RWPE1 (cell line): ENCODE measurements around the gene FADS6.

ENCODE experiments used
- CTCF ChIA-PET: fragments of 350-600 bp; sonication (Branson Sonifier 250); formaldehyde crosslinking; extraction: SDS; loops from one replicate; lab custom pipeline; 2021; lab: Yijun Ruan, JAX
- POLR2A ChIA-PET: fragments of 400-600 bp; formaldehyde crosslinking; extraction: SDS; loops from one replicate; lab custom pipeline; 2020; ENCODE audit warnings: antibody characterized with exemption; ENCODE audit not compliant: low non-redundant PET; lab: Yijun Ruan, JAX
- DNase-seq: peaks from one replicate; pipeline ENCODE4 v3.0.0; 2012; ENCODE audit warnings: low spot score
- H3K27ac ChIP-seq: fragments of 450-650 bp; 2 replicates; pipeline ENCODE4 v1.5.1; 2017
- TF ChIP-seq, protein P1 (sequence below): fragments of 450-650 bp; conservative IDR thresholded peaks from 2 replicates; pipeline ENCODE4 v1.5.1; 2017; ENCODE audit warnings: low read depth, mild to moderate bottlenecking

FADS6 gene

DNA sequence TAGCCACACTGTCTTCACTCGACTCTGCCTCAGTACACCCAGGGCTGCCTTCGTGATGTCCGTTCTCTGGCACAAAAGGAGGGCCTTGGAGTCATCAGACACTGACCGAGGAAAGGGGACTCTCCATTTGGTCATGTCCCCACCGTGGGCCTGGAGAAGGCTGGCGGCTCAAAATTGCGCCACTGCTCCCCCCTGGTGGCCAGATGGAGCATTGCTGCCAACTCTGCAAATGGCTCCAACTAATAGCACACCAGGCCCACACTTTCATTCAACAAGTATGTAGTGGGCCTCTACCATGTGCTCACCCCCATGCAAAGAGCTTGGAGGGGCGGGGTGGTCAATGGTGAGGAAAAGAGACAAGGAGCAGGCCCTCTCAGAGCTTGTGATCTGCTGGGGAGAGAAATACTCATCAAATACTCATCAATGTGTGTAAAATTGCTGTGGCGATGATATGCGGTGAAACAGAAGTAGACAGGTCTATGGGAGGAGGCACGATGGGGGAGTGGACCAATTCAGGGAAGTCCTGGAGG is 28.5 kb downstream of the FADS6 start:
- TF ChIP-seq, protein P1, sequence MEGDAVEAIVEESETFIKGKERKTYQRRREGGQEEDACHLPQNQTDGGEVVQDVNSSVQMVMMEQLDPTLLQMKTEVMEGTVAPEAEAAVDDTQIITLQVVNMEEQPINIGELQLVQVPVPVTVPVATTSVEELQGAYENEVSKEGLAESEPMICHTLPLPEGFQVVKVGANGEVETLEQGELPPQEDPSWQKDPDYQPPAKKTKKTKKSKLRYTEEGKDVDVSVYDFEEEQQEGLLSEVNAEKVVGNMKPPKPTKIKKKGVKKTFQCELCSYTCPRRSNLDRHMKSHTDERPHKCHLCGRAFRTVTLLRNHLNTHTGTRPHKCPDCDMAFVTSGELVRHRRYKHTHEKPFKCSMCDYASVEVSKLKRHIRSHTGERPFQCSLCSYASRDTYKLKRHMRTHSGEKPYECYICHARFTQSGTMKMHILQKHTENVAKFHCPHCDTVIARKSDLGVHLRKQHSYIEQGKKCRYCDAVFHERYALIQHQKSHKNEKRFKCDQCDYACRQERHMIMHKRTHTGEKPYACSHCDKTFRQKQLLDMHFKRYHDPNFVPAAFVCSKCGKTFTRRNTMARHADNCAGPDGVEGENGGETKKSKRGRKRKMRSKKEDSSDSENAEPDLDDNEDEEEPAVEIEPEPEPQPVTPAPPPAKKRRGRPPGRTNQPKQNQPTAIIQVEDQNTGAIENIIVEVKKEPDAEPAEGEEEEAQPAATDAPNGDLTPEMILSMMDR, result peak; percentile 98
- H3K27ac ChIP-seq, result peak overlapping the region; percentile 7; the same call in 1 of the 2 replicates
- CTCF ChIA-PET, result interaction anchor here (0.6 to 4.0 kb wide), 8 partner anchors 11 to 93 kb away, joined by 3 to 30 read pairs (median 4); no protein-coding TSS in a partner anchor
- DNase-seq, result peak; percentile 63
- POLR2A ChIA-PET, result interaction anchor here (0.7 kb wide), 1 partner anchor 74 kb away, joined by 3 read pairs; no protein-coding TSS in a partner anchor

DNA sequence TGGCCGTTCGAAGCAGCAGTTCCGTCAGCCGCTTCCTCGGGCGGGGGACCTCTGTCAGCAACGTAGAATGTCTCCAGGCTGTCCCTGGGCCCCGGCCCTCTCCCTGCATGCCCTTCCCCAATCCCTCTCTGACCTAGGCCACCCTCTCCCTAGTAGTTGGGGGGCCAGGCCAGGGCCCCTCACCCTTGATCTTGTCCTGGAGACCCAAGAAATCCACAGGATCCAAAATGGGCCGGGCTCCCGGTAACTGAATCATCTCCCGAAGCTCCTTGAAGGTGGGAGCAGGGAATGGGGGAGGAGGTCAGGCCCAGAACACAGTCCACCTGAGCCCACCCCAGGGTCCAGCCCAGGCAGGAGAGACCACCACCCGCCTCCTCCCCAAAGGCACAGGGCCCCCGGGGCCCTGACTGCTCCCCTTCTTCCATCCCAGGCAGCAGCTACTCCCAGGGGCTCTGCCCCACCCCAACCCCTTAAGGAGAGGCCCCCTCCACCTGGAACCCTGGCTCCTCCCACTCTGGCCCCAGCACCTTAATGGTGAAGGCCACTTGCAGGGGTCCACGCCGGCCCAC is 29.1 kb downstream of the FADS6 start:
- ChIA-PET CTCF (interaction anchor here (0.8 to 4.0 kb wide), 3 partner anchors 17 to 112 kb away, joined by 3 to 30 read pairs (median 3); no protein-coding TSS in a partner anchor), POLR2A (no interaction called here)
- H3K27ac ChIP-seq, result no peak overlapping the region
- TF ChIP-seq, protein P1, result no peak
- no peak for DNase-seq

DNA sequence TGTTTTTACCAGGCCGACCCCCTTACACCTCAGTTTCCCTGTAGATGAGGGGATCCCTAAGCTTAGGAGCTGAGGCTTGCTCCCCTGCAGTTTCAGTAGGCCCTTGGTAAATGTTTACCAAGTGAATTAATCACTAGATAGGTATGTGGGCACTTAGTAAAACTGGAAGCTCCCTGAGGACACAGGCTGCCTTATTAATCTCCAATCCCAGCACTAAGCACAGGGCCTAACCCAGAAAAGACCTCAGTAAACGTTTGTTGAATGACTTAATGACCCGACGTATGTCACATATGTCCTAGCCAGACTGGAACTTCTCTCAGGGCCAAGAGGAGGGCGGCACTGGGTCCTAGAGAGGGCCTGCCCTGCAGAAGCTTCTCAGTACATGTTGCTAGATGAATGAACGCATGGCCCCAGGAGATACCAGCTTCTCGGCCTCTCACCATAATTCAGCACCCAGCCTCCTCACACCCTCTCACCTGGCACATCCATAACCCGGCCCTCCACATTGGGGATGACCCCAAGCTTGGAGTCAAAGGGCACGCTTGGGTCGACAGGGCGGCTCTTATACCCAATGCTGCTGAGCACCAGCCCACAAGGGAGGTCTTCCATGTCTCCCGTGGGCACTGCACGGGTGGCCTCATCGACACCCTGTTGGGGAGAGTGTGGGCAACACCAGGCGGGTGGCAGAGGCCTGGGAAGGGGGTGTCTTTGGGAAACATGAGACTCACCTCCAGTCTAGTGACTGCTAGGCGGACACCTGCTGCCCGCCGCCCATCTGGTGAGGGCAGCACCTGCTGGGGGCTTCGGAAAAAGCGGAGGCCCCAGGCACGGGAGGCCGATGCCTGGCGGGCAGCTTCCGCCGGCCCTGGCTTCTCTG is 29.8 kb downstream of the FADS6 start:
- H3K27ac ChIP-seq, result no peak overlapping the region
- TF ChIP-seq, protein P1, result no peak
- DNase-seq, result no peak
- ChIA-PET CTCF (interaction anchor here (0.6 to 4.0 kb wide), 6 partner anchors 9 to 258 kb away, joined by 3 to 30 read pairs (median 3); no protein-coding TSS in a partner anchor), POLR2A (no interaction called here)

DNA sequence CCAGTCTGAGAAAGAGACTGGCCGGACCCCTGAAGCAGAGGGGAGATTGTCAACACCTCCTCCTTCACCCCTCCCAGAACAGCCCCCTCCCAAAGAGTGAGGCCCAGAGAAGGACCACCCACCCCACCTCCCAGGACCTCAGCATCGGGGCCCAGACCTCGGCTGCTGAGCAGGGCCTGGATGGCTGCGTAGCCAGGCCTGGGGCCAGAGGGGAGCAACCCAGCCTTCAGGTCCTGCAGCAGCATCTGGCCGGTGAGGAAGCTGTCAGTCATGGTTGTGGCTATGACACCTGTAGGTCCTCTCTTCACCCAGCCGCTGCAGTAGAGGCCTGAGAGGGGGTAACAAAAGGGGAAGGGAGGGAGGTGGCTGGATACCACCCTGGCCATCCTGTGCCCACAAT is 30.5 kb downstream of the FADS6 start:
- DNase-seq, result no peak
- TF ChIP-seq, protein P1, result no peak
- ChIA-PET CTCF (interaction anchor here (0.6 to 4.0 kb wide), 16 partner anchors 8 to 771 kb away, joined by 3 to 30 read pairs (median 3); no protein-coding TSS in a partner anchor), POLR2A (interaction anchor here (0.7 kb wide), 1 partner anchor 9 kb away, joined by 3 read pairs; no protein-coding TSS in a partner anchor)
- no peak overlapping the region for H3K27ac ChIP-seq

DNA sequence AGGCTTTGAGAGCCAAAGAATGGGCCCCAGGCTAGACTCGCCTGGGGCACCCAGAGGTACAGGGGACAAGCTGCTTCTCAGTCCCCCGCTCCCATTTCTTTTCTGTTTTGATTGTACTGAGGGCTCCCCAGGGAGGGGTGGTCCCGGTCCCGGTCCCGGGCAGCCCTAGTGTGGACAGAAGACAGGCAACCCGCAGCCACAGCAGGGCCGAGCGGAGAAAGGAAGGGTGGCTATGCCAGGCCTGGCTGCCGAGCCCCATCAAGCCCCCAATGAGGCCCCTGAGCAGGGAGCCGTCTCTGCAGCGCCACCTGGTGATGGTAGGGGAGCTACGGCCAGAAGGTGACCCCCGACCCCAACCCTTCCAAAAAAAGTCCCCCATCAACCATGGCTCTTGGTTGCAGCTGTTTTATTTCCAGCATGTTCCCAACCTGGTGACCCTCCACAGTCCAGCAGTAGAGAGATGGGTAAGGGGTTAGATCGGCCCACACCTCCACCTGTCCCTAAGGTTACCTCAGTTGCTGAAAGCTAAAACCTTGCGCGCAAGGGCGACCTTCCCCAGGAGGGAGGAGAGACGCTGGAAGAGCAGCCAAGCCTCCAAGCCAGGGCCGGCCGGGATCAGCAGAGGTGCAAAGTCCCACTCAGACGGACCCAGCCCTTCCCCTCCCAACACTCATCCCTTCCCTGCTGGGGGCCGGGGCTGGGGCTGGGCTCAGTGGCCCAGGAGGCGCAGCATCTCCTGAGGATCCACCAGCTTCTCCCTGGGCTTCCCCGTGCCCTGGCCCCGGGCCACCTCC is 31.1 kb downstream of the FADS6 start:
- ChIA-PET POLR2A (interaction anchor here (0.7 kb wide), 1 partner anchor 9 kb away, joined by 3 read pairs; no protein-coding TSS in a partner anchor), CTCF (interaction anchor here (0.6 to 4.0 kb wide), 17 partner anchors 9 to 772 kb away, joined by 3 to 30 read pairs (median 3); no protein-coding TSS in a partner anchor)
- TF ChIP-seq, protein P1, result peak; percentile 75
- H3K27ac ChIP-seq, result no peak overlapping the region
- no peak for DNase-seq
